ENCODE data around the gene EXTL1. TPM values are rescaled to one million over a fixed set of nuclear protein-coding genes. Genes with fewer than 3 reads are reported as not detected.
A peak's percentile ranks its signal among the peaks of the same experiment; 100 is the strongest.

Gene EXTL1
- total RNA-seq, 1 experiment from 2014 or later: not detected

- TF ChIP-seq CTCF (IDR thresholded peaks at IDR 0.05; ENCODE audit: unreplicated experiment): no peak
- no TSS peak for BruUV-seq (replicated peaks)
- H3K27me3 Mint-ChIP-seq (ENCODE audit: unreplicated experiment): peaks cover 15% of the 10 kb centered on the region
- no peak overlapping the region for H3K4me3 Mint-ChIP-seq (ENCODE audit: low read depth, unreplicated experiment)
- CTCF ChIA-PET: interaction anchor here (1.4 kb wide), 1 partner anchor 114 kb away, joined by 3 read pairs; no protein-coding TSS in a partner anchor
- no peaks in the 10 kb centered on the region for H3K36me3 Mint-ChIP-seq (ENCODE audit: insufficient read depth, unreplicated experiment)
- no peaks in the 10 kb centered on the region for H3K4me1 Mint-ChIP-seq (ENCODE audit: low read depth, unreplicated experiment)
- intact Hi-C loops (cut with micrococcal nuclease; ENCODE audit: unreplicated experiment): no loop called here
- H3K9me3 Mint-ChIP-seq (ENCODE audit: low read depth, unreplicated experiment): no peaks in the 10 kb centered on the region
- no peak overlapping the region for H3K27ac Mint-ChIP-seq (ENCODE audit: unreplicated experiment)
- peak; percentile 16 for DNase-seq
Observed at GRCh38 chr1:26009796-26010447, 11.7 kb upstream of the EXTL1 start.

- no peak overlapping the region for H3K27ac Mint-ChIP-seq (ENCODE audit: unreplicated experiment)
- intact Hi-C loops (cut with micrococcal nuclease; ENCODE audit: unreplicated experiment): no loop called here
- no peak for TF ChIP-seq CTCF (IDR thresholded peaks at IDR 0.05; ENCODE audit: unreplicated experiment)
- H3K4me3 Mint-ChIP-seq (ENCODE audit: low read depth, unreplicated experiment): no peak overlapping the region
- no peaks in the 10 kb centered on the region for H3K36me3 Mint-ChIP-seq (ENCODE audit: insufficient read depth, unreplicated experiment)
- H3K9me3 Mint-ChIP-seq (ENCODE audit: low read depth, unreplicated experiment): no peaks in the 10 kb centered on the region
- no TSS peak for BruUV-seq (replicated peaks)
- no peaks in the 10 kb centered on the region for H3K4me1 Mint-ChIP-seq (ENCODE audit: low read depth, unreplicated experiment)
- CTCF ChIA-PET: interaction anchor here (1.4 kb wide), 1 partner anchor 115 kb away, joined by 3 read pairs; no protein-coding TSS in a partner anchor
- peaks cover 6% of the 10 kb centered on the region for H3K27me3 Mint-ChIP-seq (ENCODE audit: unreplicated experiment)
- no peak for DNase-seq
Observed at GRCh38 chr1:26010825-26011224, 10.8 kb upstream of the EXTL1 start.

- H3K27ac Mint-ChIP-seq (ENCODE audit: unreplicated experiment): no peak overlapping the region
Observed at GRCh38 chr1:26012864-26013263, 8.7 kb upstream of the EXTL1 start.

GRCh38 chr1:26014179-26014578 is 7.4 kb upstream of the EXTL1 start:
- Mint-ChIP-seq H3K27ac (ENCODE audit: unreplicated experiment) (no peak overlapping the region), H3K9me3 (ENCODE audit: low read depth, unreplicated experiment) (no peaks in the 10 kb centered on the region), H3K4me1 (ENCODE audit: low read depth, unreplicated experiment) (peaks cover 6% of the 10 kb centered on the region), H3K27me3 (ENCODE audit: unreplicated experiment) (no peaks in the 10 kb centered on the region), H3K4me3 (ENCODE audit: low read depth, unreplicated experiment) (no peak overlapping the region), H3K36me3 (ENCODE audit: insufficient read depth, unreplicated experiment) (peaks cover 5% of the 10 kb centered on the region)
- CTCF ChIA-PET: no interaction called here
- intact Hi-C loops (cut with micrococcal nuclease; ENCODE audit: unreplicated experiment): no loop called here
- no TSS peak for BruUV-seq (replicated peaks)
- DNase-seq: no peak
- TF ChIP-seq CTCF (IDR thresholded peaks at IDR 0.05; ENCODE audit: unreplicated experiment): no peak

More at GRCh38 chr1:26012864-26013263, 8.7 kb upstream of the EXTL1 start:
- intact Hi-C loops (cut with micrococcal nuclease; ENCODE audit: unreplicated experiment): no loop called here
- H3K9me3 Mint-ChIP-seq (ENCODE audit: low read depth, unreplicated experiment): no peaks in the 10 kb centered on the region
- BruUV-seq (replicated peaks): no TSS peak
- H3K4me1 Mint-ChIP-seq (ENCODE audit: low read depth, unreplicated experiment): no peaks in the 10 kb centered on the region
- no peak for TF ChIP-seq CTCF (IDR thresholded peaks at IDR 0.05; ENCODE audit: unreplicated experiment)
- no peak for DNase-seq
- no peak overlapping the region for H3K4me3 Mint-ChIP-seq (ENCODE audit: low read depth, unreplicated experiment)
- H3K27me3 Mint-ChIP-seq (ENCODE audit: unreplicated experiment): no peaks in the 10 kb centered on the region
- CTCF ChIA-PET: no interaction called here
- no peaks in the 10 kb centered on the region for H3K36me3 Mint-ChIP-seq (ENCODE audit: insufficient read depth, unreplicated experiment)
